RWPE1 (cell line): ENCODE results near the gene SPTLC2.
"Not testable (repeated sequence)": the region's sequence is repeated elsewhere in the genome, so short reads cannot be mapped to it uniquely, and the experiment has no call there.

Source experiments
- CTCF ChIA-PET: fragments of 350-600 bp; sonication (Branson Sonifier 250); formaldehyde crosslinking; extraction: SDS; loops from one replicate; lab custom pipeline; 2021; lab: Yijun Ruan, JAX
- POLR2A ChIA-PET: fragments of 400-600 bp; formaldehyde crosslinking; extraction: SDS; loops from one replicate; lab custom pipeline; 2020; ENCODE audit warnings: antibody characterized with exemption; ENCODE audit not compliant: low non-redundant PET; lab: Yijun Ruan, JAX
- DNase-seq: peaks from one replicate; pipeline ENCODE4 v3.0.0; 2012; ENCODE audit warnings: low spot score
- H3K27ac ChIP-seq: fragments of 450-650 bp; 2 replicates; pipeline ENCODE4 v1.5.1; 2017
- TF ChIP-seq, protein P1 (sequence below): fragments of 450-650 bp; conservative IDR thresholded peaks from 2 replicates; pipeline ENCODE4 v1.5.1; 2017; ENCODE audit warnings: low read depth, mild to moderate bottlenecking

SPTLC2 gene

DNA sequence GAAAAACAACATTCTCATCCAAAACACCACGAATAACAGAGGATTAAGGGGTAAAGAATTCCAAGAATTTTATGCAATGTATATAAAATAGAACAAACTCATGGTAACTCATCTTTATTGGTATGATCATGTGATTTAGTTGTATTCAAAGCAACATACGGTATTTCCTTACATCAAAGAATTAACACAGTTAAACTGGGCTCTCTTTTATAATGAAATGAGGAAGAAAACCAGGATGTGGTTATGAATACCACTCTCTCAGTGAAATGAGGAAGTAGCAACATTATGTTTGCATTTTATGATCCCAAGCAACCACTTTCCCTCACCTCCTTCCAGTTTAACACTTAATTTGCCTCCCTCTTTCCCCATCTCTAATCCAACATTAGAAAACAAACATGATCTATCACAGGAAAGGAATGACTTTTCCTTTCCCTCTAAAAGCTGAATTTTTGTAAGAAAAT is 22.9 kb downstream of the SPTLC2 start:
- ChIA-PET CTCF (interaction anchor here (0.5 to 0.7 kb wide), 2 partner anchors 9 to 10 kb away, joined by 3 read pairs; no protein-coding TSS in a partner anchor), POLR2A (no interaction called here)
- no peak overlapping the region for H3K27ac ChIP-seq
- TF ChIP-seq, protein P1, sequence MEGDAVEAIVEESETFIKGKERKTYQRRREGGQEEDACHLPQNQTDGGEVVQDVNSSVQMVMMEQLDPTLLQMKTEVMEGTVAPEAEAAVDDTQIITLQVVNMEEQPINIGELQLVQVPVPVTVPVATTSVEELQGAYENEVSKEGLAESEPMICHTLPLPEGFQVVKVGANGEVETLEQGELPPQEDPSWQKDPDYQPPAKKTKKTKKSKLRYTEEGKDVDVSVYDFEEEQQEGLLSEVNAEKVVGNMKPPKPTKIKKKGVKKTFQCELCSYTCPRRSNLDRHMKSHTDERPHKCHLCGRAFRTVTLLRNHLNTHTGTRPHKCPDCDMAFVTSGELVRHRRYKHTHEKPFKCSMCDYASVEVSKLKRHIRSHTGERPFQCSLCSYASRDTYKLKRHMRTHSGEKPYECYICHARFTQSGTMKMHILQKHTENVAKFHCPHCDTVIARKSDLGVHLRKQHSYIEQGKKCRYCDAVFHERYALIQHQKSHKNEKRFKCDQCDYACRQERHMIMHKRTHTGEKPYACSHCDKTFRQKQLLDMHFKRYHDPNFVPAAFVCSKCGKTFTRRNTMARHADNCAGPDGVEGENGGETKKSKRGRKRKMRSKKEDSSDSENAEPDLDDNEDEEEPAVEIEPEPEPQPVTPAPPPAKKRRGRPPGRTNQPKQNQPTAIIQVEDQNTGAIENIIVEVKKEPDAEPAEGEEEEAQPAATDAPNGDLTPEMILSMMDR: no peak
- DNase-seq: no peak

GRCh38 chr14:77590845-77591485 is 25.5 kb downstream of the SPTLC2 start:
- TF ChIP-seq, protein P1: no peak
- ChIA-PET CTCF (no interaction called here), POLR2A (no interaction called here)
- H3K27ac ChIP-seq: peak overlapping the region; percentile 62
- DNase-seq: no peak

GRCh38 chr14:77589099-77589498 is 27.3 kb downstream of the SPTLC2 start:
- TF ChIP-seq, protein P1: no peak
- POLR2A ChIA-PET: no interaction called here
- CTCF ChIA-PET: interaction anchor here (0.6 kb wide), 1 partner anchor 39 kb away, joined by 4 read pairs; no protein-coding TSS in a partner anchor
- DNase-seq: no peak
- H3K27ac ChIP-seq: no peak overlapping the region

DNA sequence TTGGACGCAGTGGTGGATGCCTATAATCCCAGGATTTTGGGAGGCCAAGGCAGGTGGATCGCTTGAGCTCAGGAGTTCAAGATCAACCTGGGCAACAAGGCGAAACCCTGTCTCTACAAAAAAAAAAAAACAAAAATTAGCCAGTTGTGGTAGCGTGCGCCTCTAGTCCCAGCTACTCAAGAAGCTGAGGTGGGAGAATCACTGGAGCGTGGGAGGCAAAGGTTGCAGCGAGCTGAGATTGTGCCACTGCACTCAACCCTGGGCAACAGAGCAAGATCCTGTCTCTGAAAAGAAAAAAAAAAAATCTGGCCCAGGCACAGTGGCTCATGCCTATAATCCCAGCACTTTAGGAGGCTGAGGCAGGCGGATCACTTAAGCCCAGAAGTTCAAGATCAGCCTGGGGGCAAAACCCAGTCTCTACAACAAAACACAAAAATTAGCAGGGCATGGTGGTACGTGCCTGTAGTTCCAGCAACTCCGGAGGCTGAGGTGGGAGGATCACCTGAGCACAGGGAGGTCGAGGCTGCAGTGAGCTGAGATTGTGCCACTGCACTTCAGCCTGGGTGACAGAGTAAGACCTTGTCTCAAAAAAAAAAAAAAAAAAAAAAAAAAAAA is 27.9 kb downstream of the SPTLC2 start:
- DNase-seq, POLR2A ChIA-PET, CTCF ChIA-PET, H3K27ac ChIP-seq: not testable (repeated sequence)

DNA sequence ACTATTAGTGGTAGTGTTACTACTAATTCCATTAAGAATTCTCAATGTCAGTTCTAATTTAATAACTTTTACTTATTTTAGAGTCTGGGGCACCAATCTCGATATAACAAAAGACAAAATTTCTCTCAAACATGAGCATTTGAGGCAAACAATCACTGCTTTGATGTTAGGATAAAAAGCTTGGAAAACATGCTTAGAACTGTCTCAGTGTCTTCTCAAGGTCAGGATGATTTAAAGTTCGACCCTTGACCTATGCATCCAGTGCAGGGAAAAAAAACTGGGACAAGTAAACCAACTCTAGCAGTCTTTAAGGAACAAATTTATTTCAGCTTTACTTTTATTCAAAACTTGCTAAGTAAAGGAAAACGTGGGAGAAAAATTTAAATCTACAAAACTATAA is 31.1 kb downstream of the SPTLC2 start:
- H3K27ac ChIP-seq: no peak overlapping the region
- ChIA-PET CTCF (no interaction called here), POLR2A (no interaction called here)

GRCh38 chr14:77584809-77585208 is 31.6 kb downstream of the SPTLC2 start:
- POLR2A ChIA-PET: no interaction called here
- TF ChIP-seq, protein P1: no peak
- no peak overlapping the region for H3K27ac ChIP-seq
- CTCF ChIA-PET: no interaction called here
- DNase-seq: no peak

More for the DNA sequence above, 31.1 kb downstream of the SPTLC2 start:
- TF ChIP-seq, protein P1: no peak
- DNase-seq: no peak

GRCh38 chr14:77583657-77584056 is 32.8 kb downstream of the SPTLC2 start:
- ChIA-PET CTCF (no interaction called here), POLR2A (no interaction called here)
- DNase-seq: no peak
- H3K27ac ChIP-seq: no peak overlapping the region
- TF ChIP-seq, protein P1: no peak
